Mesangial cell (primary cell): ENCODE data around the gene ZNF232. TPM values are rescaled to one million over a fixed set of nuclear protein-coding genes. Genes with fewer than 3 reads are reported as not detected.

Source experiments
- total RNA-seq: library from RNA; depleted of rRNA; stranded (reverse); fragments of >200 nt; gene quantifications from 2 replicates; pipeline ENCODE4 v1.2.3, GENCODE V29; 2015

Gene ZNF232
- total RNA-seq = 3.6 and 5.6 TPM in 2 replicates

DNA sequence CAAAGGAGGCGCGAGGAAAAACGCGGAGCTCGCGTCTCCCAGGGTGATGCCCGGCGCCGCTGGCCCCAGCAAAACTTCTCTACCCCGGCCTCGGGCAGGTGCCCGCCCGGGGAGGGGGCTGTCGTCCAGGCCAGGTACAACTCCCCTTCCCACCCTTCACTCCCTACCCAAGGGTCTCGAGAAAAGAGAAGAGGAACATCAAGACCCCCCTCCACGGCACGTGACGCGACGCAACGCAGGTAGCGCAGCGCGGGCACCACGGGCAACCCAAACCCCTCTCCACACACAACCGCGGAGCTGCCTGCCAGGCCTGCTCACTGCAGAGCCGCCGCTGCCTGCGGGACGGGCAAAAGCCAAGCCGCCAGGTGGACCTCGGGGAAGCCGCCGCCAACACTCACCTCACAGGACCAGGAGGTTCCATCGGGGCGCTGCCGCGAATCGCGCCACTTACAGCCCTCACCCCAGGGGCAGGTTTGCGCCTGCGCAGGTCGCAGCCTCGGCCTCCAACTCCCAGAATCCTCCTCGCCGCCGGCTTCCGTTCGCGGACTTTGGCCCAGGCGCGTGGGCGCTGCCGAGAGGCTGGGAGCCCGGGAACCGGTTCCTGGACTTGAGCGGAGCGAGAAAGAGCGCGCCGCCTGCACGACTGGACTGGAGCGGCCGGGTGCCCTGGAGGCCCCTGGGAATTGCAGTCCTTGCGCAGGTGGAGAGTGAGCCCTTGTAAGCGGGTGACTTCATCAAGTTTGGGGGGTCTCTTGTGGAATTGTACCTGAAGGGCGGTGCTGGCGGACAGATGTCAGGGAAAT is at the start of gene ZNF232:
Gene ZNF232, minus strand, starts transcription at position 477 of the 803 bp plus-strand sequence. Its CDS starts 56 bp downstream, at position 421.

DNA sequence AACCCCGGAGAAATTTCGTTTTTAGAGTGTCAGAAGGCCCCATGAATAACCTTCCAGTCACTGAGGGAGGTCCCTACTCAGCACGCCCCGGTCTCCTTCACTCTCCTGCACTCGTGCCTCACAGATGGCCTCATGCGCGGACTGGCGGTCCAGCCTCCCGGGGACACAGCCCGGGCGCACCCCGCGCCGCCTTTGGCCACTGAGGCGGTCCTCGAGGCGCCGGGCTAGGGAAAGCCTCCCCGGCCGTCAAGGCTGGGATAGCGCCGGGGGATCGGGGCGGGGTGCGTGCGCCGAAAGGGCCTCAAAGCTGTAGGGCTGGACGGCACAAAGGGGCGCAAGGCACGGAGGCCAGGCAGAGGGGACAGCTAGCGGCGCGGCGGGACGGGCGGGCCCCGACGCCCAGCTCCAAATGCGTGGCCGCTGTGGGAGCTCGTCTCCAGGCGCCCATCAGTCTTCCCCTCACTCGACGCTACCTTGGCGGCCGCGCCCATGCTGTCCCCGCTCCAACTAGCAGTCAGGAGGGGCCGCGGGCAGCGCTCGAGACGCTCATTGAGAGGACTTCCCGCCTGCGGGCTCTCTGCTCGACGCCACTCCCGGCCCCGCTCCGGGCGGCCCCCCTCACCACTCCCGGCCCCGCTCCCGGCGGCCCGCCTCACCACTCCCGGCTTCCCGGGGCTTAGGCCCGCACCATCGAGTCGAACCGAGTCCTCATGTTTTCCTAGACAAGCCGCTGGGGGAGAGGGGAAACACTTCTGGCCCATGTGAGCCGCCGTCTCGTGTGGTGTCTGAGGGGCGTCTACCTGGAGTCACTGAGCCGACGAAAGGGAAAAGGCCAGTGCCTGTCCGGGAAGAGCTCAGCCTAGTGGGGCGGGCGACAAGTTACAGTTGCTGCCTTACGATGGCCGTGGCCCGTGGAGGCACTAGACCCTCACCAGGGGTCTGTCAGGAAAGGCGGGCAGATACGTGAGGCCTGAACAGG is 4.3 kb upstream of the ZNF232 start, which contains the start of gene USP6:
Gene USP6, plus strand, starts transcription at position 360 of the 979 bp plus-strand sequence. CDS start 14,336 bp downstream, outside the sequence.

DNA sequence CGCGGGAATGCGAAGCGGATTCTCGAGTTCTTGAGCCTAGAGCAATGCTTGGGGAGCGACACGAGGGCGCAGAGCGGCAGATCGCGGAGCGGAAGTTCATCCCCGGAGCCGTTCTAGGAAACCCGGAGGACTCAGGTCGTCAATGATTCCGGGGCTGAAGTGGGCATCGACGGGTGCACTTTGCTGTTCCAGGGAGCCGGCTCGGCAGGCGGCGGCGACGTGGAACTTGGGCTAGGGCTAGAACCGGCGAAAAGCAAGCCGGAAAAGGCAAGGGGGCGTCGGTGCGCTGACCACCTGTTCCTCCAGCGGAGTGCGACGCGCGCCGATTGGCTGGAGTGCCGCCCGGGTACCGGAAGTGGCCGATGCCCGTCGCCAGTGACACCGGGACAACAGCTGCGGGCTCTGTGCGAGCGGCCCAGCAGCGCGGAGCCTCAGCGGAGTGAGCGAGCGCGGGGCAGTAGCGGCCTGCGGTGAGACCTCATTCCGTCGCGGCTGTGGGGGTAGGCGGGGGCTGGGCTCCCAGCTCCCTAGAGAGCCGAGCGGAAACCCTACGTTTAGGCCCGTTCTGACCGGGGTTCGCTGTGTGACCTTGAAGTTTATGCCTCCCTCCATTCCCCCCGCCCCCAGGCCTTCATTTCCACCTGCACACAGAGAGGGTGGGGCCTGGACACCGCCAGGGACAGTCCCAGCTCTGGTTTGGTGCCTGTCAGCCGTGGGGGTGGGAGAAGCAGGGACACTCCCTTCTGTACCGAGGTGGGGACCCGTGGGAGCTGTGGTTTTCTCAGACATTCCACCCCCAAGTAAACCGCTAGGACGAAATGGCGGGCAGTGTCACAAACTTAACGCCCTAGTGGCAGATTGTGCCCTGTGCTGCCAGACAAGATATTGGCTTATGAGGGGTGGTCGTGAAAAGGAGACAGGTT is 33.3 kb downstream of the ZNF232 start, which contains the start of gene ZFP3:
Gene ZFP3, plus strand, starts transcription at position 362 of the 923 bp plus-strand sequence. CDS start 13,038 bp downstream, outside the sequence.

Other genes with a start within 250 kb of the ZNF232 start
- 1.8 and 8.4 TPM in 2 replicates for gene C17orf107, start 212.3 kb downstream of the ZNF232 start, total RNA-seq
- gene CHRNE, start 208.8 kb downstream of the ZNF232 start, total RNA-seq = 0.16 and 1.4 TPM in 2 replicates
- gene GP1BA, start 179.6 kb downstream of the ZNF232 start, total RNA-seq = not detected in 2 replicates
- 66.6 and 80.7 TPM in 2 replicates for gene SLC25A11, start 171.8 kb downstream of the ZNF232 start, total RNA-seq
- gene RNF167, start 171.6 kb downstream of the ZNF232 start, total RNA-seq = 53.3 and 56.0 TPM in 2 replicates
- 1,852 and 3,641 TPM in 2 replicates for gene PFN1, start 163.3 kb downstream of the ZNF232 start, total RNA-seq
- gene ENO3, start 160.8 kb downstream of the ZNF232 start, total RNA-seq = 2.0 and 5.2 TPM in 2 replicates
- gene SPAG7, start 144.1 kb downstream of the ZNF232 start, total RNA-seq = 41.7 and 55.0 TPM in 2 replicates
- 21.5 and 30.9 TPM in 2 replicates for gene CAMTA2, start 124.2 kb downstream of the ZNF232 start, total RNA-seq
- 0.33 and 2.0 TPM in 2 replicates for gene INCA1, start 114.4 kb downstream of the ZNF232 start, total RNA-seq
- gene KIF1C, start 113.9 kb downstream of the ZNF232 start, total RNA-seq = 68.6 and 71.5 TPM in 2 replicates
- gene SLC52A1, start 76.5 kb downstream of the ZNF232 start, total RNA-seq = under 0.01 TPM in 1 of 2 replicates, not detected in the other
- 0.81 and 2.2 TPM in 2 replicates for gene ZFP3, start 33.4 kb downstream of the ZNF232 start, total RNA-seq
- not detected in 2 replicates for gene USP6, start 4.2 kb upstream of the ZNF232 start, total RNA-seq
- 4.1 and 5.2 TPM in 2 replicates for gene ZNF594, start 80.0 kb upstream of the ZNF232 start, total RNA-seq
- not detected in 2 replicates for gene SCIMP, start 123.0 kb upstream of the ZNF232 start, total RNA-seq
- gene RABEP1, start 170.4 kb upstream of the ZNF232 start, total RNA-seq = 20.2 and 23.8 TPM in 2 replicates